ENCODE measurements around the gene REV3L. TPM values are rescaled to one million over a fixed set of nuclear protein-coding genes. Genes with fewer than 3 reads are reported as not detected.

REV3L gene
- total and polyA plus RNA-seq, 2 donors (not counting 1 experiment from before 2014, with no cell fraction given) = 42.9 to 127 TPM

- Histone ChIP-seq H2AFZ (ENCODE audit: low read length) (no peak overlapping the region), H3K79me2 (ENCODE audit: control insufficient read depth, insufficient read depth, low read length) (no peaks in the 10 kb centered on the region), H3K4me3 (replicated peaks in 1 of 4; ENCODE audit: control extremely low read depth in 1 of 4, insufficient read depth in 1 of 4, low read depth in 3 of 4, low read length in 4 of 4) (no peak overlapping the region), H3K27me3 (ENCODE audit: control insufficient read depth, insufficient read depth, low read length) (no peaks in the 10 kb centered on the region), H3K27ac (ENCODE audit: insufficient read depth, low read length) (no peak overlapping the region), H3K36me3 (ENCODE audit: control insufficient read depth, insufficient read depth, low read length) (peaks cover 3% of the 10 kb centered on the region), H3K9me3 (ENCODE audit: control insufficient read depth, insufficient read depth, low read depth, low read length) (no peaks in the 10 kb centered on the region), H3K4me2 (ENCODE audit: extremely low read depth, insufficient read depth, low read length) (no peak overlapping the region), H4K20me1 (ENCODE audit: control insufficient read depth, extremely low read depth, insufficient read depth, low read length) (no peaks in the 10 kb centered on the region), H3K9ac (ENCODE audit: insufficient read depth, low read length) (no peak overlapping the region), H3K4me1 (ENCODE audit: control insufficient read depth, extremely low read depth, insufficient read depth, low read length) (no peaks in the 10 kb centered on the region)
- DNase-seq (ENCODE audit: low read depth in 2 of 2) = no peak
- TF ChIP-seq EZH2 (IDR thresholded peaks at IDR 0.05; ENCODE audit: low read length, missing control alignments) (no peak), CTCF (conservative IDR thresholded peaks at IDR 0.05 in 1 of 2, IDR thresholded peaks at IDR 0.05 in 1 of 2; ENCODE audit: low read depth in 1 of 2, low read length in 2 of 2) (no peak)
Measured at GRCh38 chr6:111270121-111270520, 212.9 kb downstream of the REV3L start.

DNA sequence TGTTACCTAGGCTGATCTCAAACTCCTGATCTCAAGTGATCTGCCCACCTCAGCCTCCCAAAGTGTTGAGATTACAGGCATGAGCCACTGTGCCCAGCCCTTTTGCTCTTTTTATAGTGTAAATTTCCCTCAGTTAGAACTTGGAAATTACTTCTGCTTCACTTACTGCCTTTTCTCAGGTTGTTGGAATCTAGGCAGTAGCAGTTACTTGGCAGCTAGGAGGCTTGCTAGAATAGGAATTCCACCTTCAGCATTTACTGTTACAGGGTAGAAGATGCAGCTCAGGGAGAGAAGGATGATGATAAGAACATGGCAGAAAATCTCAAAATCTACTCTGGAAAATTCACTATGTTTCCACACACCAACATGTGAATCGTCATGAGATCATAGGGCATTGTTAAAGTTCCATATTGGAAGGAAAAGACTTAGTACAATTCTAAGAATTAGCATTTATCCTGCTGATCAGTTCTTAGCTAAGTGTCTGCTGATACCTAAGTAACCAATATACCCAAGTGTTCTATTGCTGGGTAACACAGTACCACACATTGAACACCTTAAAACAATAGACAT, 213.5 kb downstream of the REV3L start:
- H3K27ac ChIP-seq (ENCODE audit: insufficient read depth, low read length) = no peak overlapping the region
- no peaks in the 10 kb centered on the region for H3K27me3 ChIP-seq (ENCODE audit: control insufficient read depth, insufficient read depth, low read length)
- H3K4me3 ChIP-seq (replicated peaks in 1 of 4; ENCODE audit: control extremely low read depth in 1 of 4, insufficient read depth in 1 of 4, low read depth in 3 of 4, low read length in 4 of 4) = no peak overlapping the region
- no peak overlapping the region for H3K4me2 ChIP-seq (ENCODE audit: extremely low read depth, insufficient read depth, low read length)
- H3K79me2 ChIP-seq (ENCODE audit: control insufficient read depth, insufficient read depth, low read length) = no peaks in the 10 kb centered on the region
- peaks cover 3% of the 10 kb centered on the region for H3K36me3 ChIP-seq (ENCODE audit: control insufficient read depth, insufficient read depth, low read length)
- no peak for TF ChIP-seq EZH2 (IDR thresholded peaks at IDR 0.05; ENCODE audit: low read length, missing control alignments)
- no peak for TF ChIP-seq CTCF (conservative IDR thresholded peaks at IDR 0.05 in 1 of 2, IDR thresholded peaks at IDR 0.05 in 1 of 2; ENCODE audit: low read depth in 1 of 2, low read length in 2 of 2)
- H2AFZ ChIP-seq (ENCODE audit: low read length) = no peak overlapping the region
- no peaks in the 10 kb centered on the region for H4K20me1 ChIP-seq (ENCODE audit: control insufficient read depth, extremely low read depth, insufficient read depth, low read length)
- no peaks in the 10 kb centered on the region for H3K9me3 ChIP-seq (ENCODE audit: control insufficient read depth, insufficient read depth, low read depth, low read length)
- no peaks in the 10 kb centered on the region for H3K4me1 ChIP-seq (ENCODE audit: control insufficient read depth, extremely low read depth, insufficient read depth, low read length)
- peak in 1 of 2 donors; percentile 57 for DNase-seq (ENCODE audit: low read depth in 2 of 2)
- no peak overlapping the region for H3K9ac ChIP-seq (ENCODE audit: insufficient read depth, low read length)

- H4K20me1 ChIP-seq (ENCODE audit: control insufficient read depth, extremely low read depth, insufficient read depth, low read length) = no peaks in the 10 kb centered on the region
- no peak overlapping the region for H3K4me3 ChIP-seq (replicated peaks in 1 of 4; ENCODE audit: control extremely low read depth in 1 of 4, insufficient read depth in 1 of 4, low read depth in 3 of 4, low read length in 4 of 4)
- DNase-seq (ENCODE audit: low read depth in 2 of 2) = no peak
- H2AFZ ChIP-seq (ENCODE audit: low read length) = no peak overlapping the region
- H3K27ac ChIP-seq (ENCODE audit: insufficient read depth, low read length) = no peak overlapping the region
- H3K27me3 ChIP-seq (ENCODE audit: control insufficient read depth, insufficient read depth, low read length) = no peaks in the 10 kb centered on the region
- H3K79me2 ChIP-seq (ENCODE audit: control insufficient read depth, insufficient read depth, low read length) = no peaks in the 10 kb centered on the region
- no peak for TF ChIP-seq CTCF (conservative IDR thresholded peaks at IDR 0.05 in 1 of 2, IDR thresholded peaks at IDR 0.05 in 1 of 2; ENCODE audit: low read depth in 1 of 2, low read length in 2 of 2)
- no peak for TF ChIP-seq EZH2 (IDR thresholded peaks at IDR 0.05; ENCODE audit: low read length, missing control alignments)
- no peak overlapping the region for H3K9ac ChIP-seq (ENCODE audit: insufficient read depth, low read length)
- H3K9me3 ChIP-seq (ENCODE audit: control insufficient read depth, insufficient read depth, low read depth, low read length) = no peaks in the 10 kb centered on the region
- peaks cover 3% of the 10 kb centered on the region for H3K36me3 ChIP-seq (ENCODE audit: control insufficient read depth, insufficient read depth, low read length)
- peaks cover 8% of the 10 kb centered on the region for H3K4me1 ChIP-seq (ENCODE audit: control insufficient read depth, extremely low read depth, insufficient read depth, low read length)
- no peak overlapping the region for H3K4me2 ChIP-seq (ENCODE audit: extremely low read depth, insufficient read depth, low read length)
Measured at GRCh38 chr6:111267764-111268333, 215.2 kb downstream of the REV3L start.

Data from fibroblast of lung (primary cell).